ENCODE data around the gene SERPINA4. TPM values are rescaled to one million over a fixed set of nuclear protein-coding genes. Genes with fewer than 3 reads are reported as not detected.

SERPINA4 gene, protein sequence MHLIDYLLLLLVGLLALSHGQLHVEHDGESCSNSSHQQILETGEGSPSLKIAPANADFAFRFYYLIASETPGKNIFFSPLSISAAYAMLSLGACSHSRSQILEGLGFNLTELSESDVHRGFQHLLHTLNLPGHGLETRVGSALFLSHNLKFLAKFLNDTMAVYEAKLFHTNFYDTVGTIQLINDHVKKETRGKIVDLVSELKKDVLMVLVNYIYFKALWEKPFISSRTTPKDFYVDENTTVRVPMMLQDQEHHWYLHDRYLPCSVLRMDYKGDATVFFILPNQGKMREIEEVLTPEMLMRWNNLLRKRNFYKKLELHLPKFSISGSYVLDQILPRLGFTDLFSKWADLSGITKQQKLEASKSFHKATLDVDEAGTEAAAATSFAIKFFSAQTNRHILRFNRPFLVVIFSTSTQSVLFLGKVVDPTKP
- total RNA-seq: not detected in 2 replicates

DNA sequence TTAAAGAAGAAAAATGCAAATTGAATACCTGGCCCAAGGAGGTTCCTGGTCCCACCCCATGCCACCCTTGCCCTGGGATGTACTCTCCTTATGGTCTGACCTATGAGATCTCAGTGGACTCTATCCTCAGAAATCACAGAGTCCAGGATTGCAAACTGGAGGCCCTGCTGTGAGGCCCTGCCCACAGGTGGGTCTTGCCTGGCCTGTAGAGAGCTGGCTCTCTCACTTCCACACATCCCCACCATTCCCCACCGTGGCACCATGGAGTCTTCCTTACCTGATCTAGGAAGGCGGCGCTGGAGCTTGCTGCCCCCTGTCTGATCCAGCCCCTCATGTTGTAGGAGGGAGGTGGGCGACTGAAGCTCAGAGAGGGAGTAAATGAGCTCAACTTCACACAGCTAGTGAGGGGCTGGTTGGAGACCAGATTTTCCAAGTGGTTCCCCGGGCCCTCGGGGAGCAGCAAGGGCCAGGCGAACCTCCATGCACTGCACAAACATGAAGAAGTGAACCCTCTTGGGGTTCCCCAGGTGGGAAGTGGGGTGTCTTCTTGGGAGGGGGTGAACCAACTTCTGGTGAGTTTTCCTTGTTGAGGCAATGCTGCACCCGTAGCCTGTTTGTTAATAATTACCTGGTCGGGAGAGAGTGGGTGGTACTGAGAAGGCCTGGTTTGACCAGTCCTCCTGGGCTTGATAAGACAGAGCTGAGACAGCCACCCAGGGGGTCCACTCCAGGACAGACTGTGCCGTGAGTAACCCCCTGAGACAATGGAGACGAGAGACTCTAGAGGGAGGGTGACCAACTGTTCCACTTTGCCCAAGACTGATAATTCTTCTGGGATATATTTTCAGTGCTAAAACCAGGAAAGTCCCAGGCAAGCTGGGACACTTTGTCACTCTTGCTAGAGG lies at the start of gene SERPINA4:
SERPINA4 (plus strand) TSS at position 692 of the 905 bp plus-strand sequence. CDS start 2,041 bp downstream, outside the sequence.
- Mint-ChIP-seq H3K27me3 (ENCODE audit: low read depth) (no peaks in the 10 kb centered on the region), H3K4me3 (ENCODE audit: low read depth) (no peak within 1 kb of the TSS), H3K36me3 (ENCODE audit: low read depth) (no peaks in the 10 kb centered on the region), H3K27ac (no peak within 1 kb of the TSS), H3K4me1 (ENCODE audit: low read depth) (no peaks in the 10 kb centered on the region), H3K9me3 (no peaks in the 10 kb centered on the region)
- intact Hi-C loops (cut with micrococcal nuclease): no loop called here
- no peak for DNase-seq (ENCODE audit: low spot score)

DNA sequence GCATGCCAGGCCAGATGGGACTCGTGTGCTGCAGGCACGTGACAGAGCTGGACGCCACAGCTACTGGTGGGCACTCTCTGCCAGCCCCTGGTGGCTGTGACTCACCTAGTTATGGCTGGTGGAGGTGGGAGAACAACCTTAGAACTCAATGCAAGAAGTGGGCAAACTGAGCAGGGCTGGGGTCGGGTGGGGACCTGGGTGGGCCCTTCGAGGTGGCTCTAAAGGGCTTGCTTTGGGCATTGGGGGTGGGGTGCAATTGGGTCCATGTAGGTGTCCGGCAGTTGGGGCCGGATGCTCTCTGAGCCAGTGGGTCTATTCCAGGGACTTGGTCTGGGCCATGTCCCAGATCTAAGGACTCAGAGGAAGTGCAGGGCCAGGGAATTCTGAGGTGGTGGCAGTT lies 46.9 kb upstream of the SERPINA4 start:
- no peaks in the 10 kb centered on the region for H3K27me3 Mint-ChIP-seq (ENCODE audit: low read depth)
- no peaks in the 10 kb centered on the region for H3K4me1 Mint-ChIP-seq (ENCODE audit: low read depth)
- intact Hi-C loops (cut with micrococcal nuclease): no loop called here
- H3K27ac Mint-ChIP-seq: no peak overlapping the region
- no peaks in the 10 kb centered on the region for H3K36me3 Mint-ChIP-seq (ENCODE audit: low read depth)
- H3K9me3 Mint-ChIP-seq: peaks cover 7% of the 10 kb centered on the region
- no peak overlapping the region for H3K4me3 Mint-ChIP-seq (ENCODE audit: low read depth)
- DNase-seq (ENCODE audit: low spot score): no peak

DNA sequence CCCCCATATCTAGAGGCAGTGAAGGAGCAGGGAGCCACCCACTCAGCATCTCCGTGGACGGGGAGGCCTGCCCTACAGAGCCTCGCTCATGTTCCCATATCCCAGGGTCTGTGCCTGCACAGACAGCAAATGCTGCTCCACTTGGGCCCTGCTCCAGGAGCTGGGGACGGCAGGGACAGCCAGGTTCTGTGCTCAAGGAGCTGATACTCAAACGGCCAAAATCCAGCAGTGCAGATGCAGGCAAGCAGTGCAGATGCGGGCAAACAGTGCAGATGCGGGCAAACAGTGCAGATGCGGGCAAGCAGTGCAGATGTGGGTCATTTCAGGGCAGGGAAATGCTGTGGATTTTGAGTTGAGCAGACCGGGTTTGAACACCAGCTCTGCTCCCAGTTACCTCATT lies 45.8 kb upstream of the SERPINA4 start:
- Mint-ChIP-seq H3K27ac (no peak overlapping the region), H3K4me3 (ENCODE audit: low read depth) (no peak overlapping the region), H3K36me3 (ENCODE audit: low read depth) (no peaks in the 10 kb centered on the region), H3K27me3 (ENCODE audit: low read depth) (no peaks in the 10 kb centered on the region), H3K9me3 (peaks cover 11% of the 10 kb centered on the region), H3K4me1 (ENCODE audit: low read depth) (no peaks in the 10 kb centered on the region)
- no peak for DNase-seq (ENCODE audit: low spot score)
- intact Hi-C loops (cut with micrococcal nuclease): no loop called here

DNA sequence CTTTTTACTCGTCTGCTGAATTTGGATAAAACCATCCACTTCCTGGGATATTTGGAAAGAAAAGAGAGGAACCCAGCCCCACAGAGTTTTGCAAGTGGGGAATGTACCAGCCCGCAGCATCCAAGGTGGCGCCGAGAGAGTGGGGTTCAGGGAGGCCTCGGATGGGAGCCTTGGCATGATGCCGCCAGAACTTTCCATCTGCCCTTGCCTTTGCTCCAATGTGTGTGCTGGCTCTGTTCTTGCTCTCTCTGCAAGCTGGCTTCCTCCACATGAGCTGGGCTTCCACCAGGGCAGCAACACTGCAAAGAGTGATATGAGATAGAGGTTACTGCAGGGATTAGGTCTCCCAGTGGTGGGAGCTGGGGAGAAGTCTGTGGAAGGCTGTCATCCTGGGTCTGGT lies 45.4 kb upstream of the SERPINA4 start:
- Mint-ChIP-seq H3K27me3 (ENCODE audit: low read depth) (no peaks in the 10 kb centered on the region), H3K36me3 (ENCODE audit: low read depth) (no peaks in the 10 kb centered on the region), H3K9me3 (peaks cover 11% of the 10 kb centered on the region), H3K4me1 (ENCODE audit: low read depth) (no peaks in the 10 kb centered on the region), H3K27ac (no peak overlapping the region), H3K4me3 (ENCODE audit: low read depth) (no peak overlapping the region)
- DNase-seq (ENCODE audit: low spot score): no peak
- intact Hi-C loops (cut with micrococcal nuclease): no loop called here

DNA sequence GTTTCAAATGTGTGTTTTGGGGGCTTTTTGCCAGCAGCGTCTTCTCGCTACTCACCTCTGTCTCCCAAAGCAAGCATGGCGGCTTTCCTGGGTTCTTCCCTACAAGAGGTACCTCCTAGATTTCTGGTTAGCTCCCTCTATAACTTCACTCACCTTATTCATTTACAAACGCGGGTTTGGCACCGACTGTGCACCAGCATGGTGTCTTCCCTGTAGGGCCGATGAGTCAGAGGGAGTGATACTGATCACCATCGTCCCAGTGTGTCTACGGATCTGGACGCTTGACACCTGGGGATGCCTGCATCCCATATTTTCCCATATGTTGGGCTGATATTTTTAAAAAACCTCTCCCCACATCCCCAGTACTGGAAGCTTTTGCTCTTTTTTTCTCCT lies 44.0 kb upstream of the SERPINA4 start:
- Mint-ChIP-seq H3K27me3 (ENCODE audit: low read depth) (no peaks in the 10 kb centered on the region), H3K4me1 (ENCODE audit: low read depth) (no peaks in the 10 kb centered on the region), H3K9me3 (peaks cover 11% of the 10 kb centered on the region), H3K4me3 (ENCODE audit: low read depth) (no peak overlapping the region), H3K36me3 (ENCODE audit: low read depth) (no peaks in the 10 kb centered on the region), H3K27ac (no peak overlapping the region)
- no peak for DNase-seq (ENCODE audit: low spot score)
- intact Hi-C loops (cut with micrococcal nuclease): no loop called here

DNA sequence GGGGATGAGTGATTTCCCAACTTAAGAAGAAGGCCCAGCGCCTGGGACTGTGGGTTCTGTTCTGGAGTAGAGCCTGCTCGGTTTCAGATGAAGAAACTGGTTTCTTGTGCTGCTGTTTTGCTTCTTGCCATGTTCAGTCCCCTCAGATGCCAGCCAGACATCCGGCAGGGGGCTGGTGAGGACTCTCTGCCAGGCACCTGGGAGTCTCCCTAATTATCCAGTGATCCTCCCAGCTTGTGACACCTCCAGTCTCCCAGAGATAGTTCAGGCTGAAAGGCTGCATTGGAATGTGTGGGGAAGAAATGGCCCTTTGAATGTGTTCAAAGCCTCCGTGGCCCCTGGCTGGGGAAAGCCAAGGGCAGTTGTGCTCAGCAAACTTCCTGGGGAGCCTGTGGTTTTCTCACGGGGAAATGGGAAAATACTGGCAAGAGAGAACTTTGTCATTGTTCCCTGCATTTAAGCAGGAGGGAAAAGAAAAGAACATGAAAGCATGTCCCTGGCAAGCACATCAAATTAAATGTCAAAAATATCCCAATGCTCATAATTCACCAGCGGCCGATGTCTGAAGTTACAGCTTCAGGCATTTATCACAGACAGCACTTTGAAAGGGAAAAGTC lies 43.5 kb upstream of the SERPINA4 start:
- Mint-ChIP-seq H3K27ac (no peak overlapping the region), H3K27me3 (ENCODE audit: low read depth) (no peaks in the 10 kb centered on the region), H3K4me3 (ENCODE audit: low read depth) (no peak overlapping the region), H3K4me1 (ENCODE audit: low read depth) (no peaks in the 10 kb centered on the region), H3K36me3 (ENCODE audit: low read depth) (no peaks in the 10 kb centered on the region), H3K9me3 (peaks cover 11% of the 10 kb centered on the region)
- DNase-seq (ENCODE audit: low spot score): no peak
- intact Hi-C loops (cut with micrococcal nuclease): no loop called here

DNA sequence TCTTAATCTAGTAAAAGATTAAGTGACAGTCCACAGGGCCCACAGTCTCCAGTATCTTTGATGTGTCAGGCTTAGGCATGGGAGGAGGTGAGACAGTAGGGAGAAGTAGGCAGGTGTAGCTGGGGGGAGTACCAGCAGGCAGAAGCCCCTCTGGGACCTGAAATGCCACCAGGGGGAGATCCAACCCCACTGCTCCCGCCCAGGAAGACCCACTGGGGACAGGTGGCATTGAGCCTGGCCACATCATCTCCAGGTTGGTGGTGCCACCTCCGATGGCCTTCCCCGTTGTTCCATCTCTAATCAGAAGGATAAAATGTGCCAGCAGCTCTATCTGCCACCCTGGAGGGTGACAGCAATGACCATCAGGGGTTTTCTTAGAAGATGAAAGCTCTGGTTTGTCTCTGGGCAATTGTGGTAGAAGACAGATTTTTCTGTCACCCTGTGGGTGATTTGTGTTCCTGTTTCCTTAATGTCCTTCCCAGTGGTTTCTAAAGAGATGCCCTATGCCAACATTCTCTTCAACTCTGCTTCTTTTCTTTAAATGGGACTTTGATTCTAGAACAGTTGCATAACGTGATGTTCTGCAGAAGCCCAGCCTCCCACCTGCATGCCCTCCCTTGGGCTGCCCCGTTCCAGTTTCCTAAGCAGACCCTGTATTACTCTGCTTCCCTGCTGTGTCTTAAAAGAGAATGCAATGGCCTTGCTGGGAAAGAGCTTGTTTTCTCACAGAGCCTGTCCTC lies 39.7 kb upstream of the SERPINA4 start:
- H3K4me1 Mint-ChIP-seq (ENCODE audit: low read depth): no peaks in the 10 kb centered on the region
- H3K27ac Mint-ChIP-seq: no peak overlapping the region
- no peaks in the 10 kb centered on the region for H3K27me3 Mint-ChIP-seq (ENCODE audit: low read depth)
- peaks cover 11% of the 10 kb centered on the region for H3K9me3 Mint-ChIP-seq
- DNase-seq (ENCODE audit: low spot score): no peak
- intact Hi-C loops (cut with micrococcal nuclease): no loop called here
- no peaks in the 10 kb centered on the region for H3K36me3 Mint-ChIP-seq (ENCODE audit: low read depth)
- H3K4me3 Mint-ChIP-seq (ENCODE audit: low read depth): no peak overlapping the region

DNA sequence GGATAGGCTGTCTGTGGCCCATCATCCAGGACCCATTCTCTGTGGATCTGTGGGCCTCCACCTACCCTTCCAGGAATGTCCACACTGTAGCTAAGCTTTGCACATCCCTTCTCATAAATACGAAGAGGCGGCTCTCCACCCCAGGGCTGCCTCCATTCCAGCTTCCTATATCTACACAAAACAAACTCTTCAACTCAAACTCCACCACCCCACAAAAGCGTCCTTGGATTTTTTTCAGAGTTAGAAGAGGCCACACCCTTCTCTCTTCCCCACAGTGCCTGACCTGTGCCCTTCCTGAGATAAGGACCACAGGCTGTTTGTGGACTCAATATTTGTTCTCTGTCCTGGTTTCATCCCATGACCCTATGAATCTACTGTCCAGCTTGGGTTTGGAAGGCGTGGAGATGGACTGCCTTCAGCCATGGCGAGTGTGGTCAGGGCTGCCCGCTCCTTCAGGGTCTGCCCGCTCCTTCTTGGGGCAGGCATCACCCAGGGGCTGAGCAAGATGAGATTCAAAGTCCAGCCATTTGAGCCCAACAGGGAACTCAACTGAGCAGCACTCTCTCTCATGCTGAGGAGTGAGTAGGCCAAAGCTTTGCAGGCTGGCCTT lies 39.0 kb upstream of the SERPINA4 start:
- intact Hi-C loops (cut with micrococcal nuclease): no loop called here
- Mint-ChIP-seq H3K4me1 (ENCODE audit: low read depth) (no peaks in the 10 kb centered on the region), H3K9me3 (peaks cover 11% of the 10 kb centered on the region), H3K4me3 (ENCODE audit: low read depth) (no peak overlapping the region), H3K27ac (no peak overlapping the region), H3K27me3 (ENCODE audit: low read depth) (peaks cover 5% of the 10 kb centered on the region), H3K36me3 (ENCODE audit: low read depth) (no peaks in the 10 kb centered on the region)
- DNase-seq (ENCODE audit: low spot score): no peak

DNA sequence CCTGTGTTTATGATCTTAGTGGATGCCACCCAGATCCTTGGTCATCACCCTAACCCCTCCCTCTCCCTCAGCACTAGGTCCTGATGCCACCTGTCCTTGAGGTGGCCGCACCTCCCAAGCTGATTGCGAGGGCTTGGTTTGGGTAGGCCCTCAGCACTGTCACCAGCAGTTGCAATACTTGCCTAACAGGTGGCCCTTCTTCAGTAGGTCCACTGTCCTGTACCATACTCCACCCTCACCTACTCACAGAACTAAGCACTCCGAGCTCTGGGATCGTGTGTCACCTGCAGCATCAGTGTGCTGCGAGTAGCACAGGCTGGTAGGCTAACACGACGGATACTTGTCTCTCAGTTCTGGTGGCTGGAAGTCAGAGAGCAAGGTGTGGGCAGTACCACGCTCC lies 38.0 kb upstream of the SERPINA4 start:
- H3K9me3 Mint-ChIP-seq: peaks cover 11% of the 10 kb centered on the region
- intact Hi-C loops (cut with micrococcal nuclease): no loop called here
- H3K27ac Mint-ChIP-seq: no peak overlapping the region
- no peaks in the 10 kb centered on the region for H3K36me3 Mint-ChIP-seq (ENCODE audit: low read depth)
- no peak overlapping the region for H3K4me3 Mint-ChIP-seq (ENCODE audit: low read depth)
- H3K27me3 Mint-ChIP-seq (ENCODE audit: low read depth): peaks cover 5% of the 10 kb centered on the region
- no peak for DNase-seq (ENCODE audit: low spot score)
- no peaks in the 10 kb centered on the region for H3K4me1 Mint-ChIP-seq (ENCODE audit: low read depth)

DNA sequence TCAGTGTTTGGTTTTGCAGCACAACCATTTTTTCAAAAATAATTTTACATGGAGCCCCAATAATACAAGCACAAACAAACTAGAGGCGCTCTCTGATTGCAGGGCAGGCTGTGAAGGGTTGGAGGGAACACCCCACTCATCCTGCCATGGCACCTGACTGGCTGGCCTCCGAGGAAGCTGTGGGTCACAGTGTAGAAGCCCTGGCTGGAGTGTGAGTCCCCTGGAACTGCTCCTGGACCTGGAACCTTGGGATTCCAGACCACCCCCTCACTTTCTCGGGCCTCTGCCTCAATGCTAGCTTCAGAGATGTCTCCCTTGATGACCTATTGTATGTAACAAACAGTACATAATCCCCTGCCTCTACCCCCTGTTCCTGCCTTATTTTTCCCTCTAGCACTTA lies 37.1 kb upstream of the SERPINA4 start:
- intact Hi-C loops (cut with micrococcal nuclease): no loop called here
- no peaks in the 10 kb centered on the region for H3K4me1 Mint-ChIP-seq (ENCODE audit: low read depth)
- H3K27me3 Mint-ChIP-seq (ENCODE audit: low read depth): peaks cover 5% of the 10 kb centered on the region
- no peak overlapping the region for H3K27ac Mint-ChIP-seq
- no peak for DNase-seq (ENCODE audit: low spot score)
- H3K36me3 Mint-ChIP-seq (ENCODE audit: low read depth): no peaks in the 10 kb centered on the region
- H3K9me3 Mint-ChIP-seq: peaks cover 6% of the 10 kb centered on the region
- no peak overlapping the region for H3K4me3 Mint-ChIP-seq (ENCODE audit: low read depth)

DNA sequence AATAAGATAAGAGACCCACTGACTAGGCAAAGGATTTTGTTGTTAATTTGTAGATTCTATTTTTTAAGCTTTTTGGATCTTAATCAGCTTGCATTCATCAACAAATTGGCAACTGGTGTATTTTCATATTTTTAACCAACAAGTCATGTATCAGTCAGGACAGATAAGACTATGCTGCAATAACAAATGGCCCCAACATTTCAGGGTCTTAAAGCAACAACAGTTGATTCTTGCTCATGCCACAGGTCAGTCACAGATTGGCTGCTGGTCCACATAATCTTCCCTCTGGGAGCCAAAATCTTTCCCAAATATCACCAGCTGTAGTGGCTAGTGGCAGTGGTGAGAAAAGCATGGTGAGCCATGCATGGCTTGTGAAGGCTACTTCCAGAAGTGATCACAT lies 30.1 kb upstream of the SERPINA4 start:
- Mint-ChIP-seq H3K9me3 (no peaks in the 10 kb centered on the region), H3K27me3 (ENCODE audit: low read depth) (peaks cover 5% of the 10 kb centered on the region), H3K4me1 (ENCODE audit: low read depth) (no peaks in the 10 kb centered on the region), H3K4me3 (ENCODE audit: low read depth) (no peak overlapping the region), H3K27ac (no peak overlapping the region), H3K36me3 (ENCODE audit: low read depth) (no peaks in the 10 kb centered on the region)
- DNase-seq (ENCODE audit: low spot score): no peak
- intact Hi-C loops (cut with micrococcal nuclease): no loop called here

DNA sequence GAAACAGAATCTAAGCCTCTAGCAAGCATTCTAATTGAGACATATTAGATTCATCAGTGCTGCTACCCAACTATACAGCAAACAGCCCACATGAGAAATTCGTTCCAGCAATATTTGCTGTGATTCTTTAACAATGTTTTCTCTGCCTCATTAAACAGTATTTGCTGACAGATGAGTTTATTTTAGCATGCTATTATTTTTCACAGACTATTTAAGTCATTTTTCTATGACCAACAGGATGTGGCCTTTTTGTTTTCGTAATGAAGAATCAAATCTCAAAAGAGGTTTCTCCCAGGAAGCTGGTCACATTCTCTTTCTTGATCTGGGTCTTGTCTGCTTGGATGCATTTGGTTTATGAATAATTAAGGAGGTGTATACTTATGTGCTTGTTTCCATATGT lies 28.8 kb upstream of the SERPINA4 start:
- Mint-ChIP-seq H3K9me3 (no peaks in the 10 kb centered on the region), H3K27me3 (ENCODE audit: low read depth) (no peaks in the 10 kb centered on the region), H3K4me1 (ENCODE audit: low read depth) (no peaks in the 10 kb centered on the region), H3K27ac (no peak overlapping the region), H3K36me3 (ENCODE audit: low read depth) (no peaks in the 10 kb centered on the region), H3K4me3 (ENCODE audit: low read depth) (no peak overlapping the region)
- DNase-seq (ENCODE audit: low spot score): no peak
- intact Hi-C loops (cut with micrococcal nuclease): no loop called here

Data from activated T-helper 2 cell treated with anti-CD3 and anti-CD28 coated beads, Interferon-gamma antibody, Interleukin-2, Interleukin-4, amounts not matched to agents 10 μg/mL and 5 μg/mL and 100 μg/mL, durations not matched to agents 14 hours and 24 hours and 36 hours (primary cell).